Chondrocyte (in vitro differentiated cells): ENCODE results near the gene C2. TPM values are rescaled to one million over a fixed set of nuclear protein-coding genes. Genes with fewer than 3 reads are reported as not detected.

Source experiments
- DNase-seq: peaks from one replicate; pipeline ENCODE4 v3.0.0; 2021; ENCODE audit warnings: mixed read lengths, low spot score
- H3K27ac Mint-ChIP-seq: one replicate; pipeline ENCODE4 v1.8.0; 2021; ENCODE audit warnings: mild to moderate bottlenecking, moderate library complexity, mixed read lengths; ENCODE audit not compliant: unreplicated experiment
- H3K27me3 Mint-ChIP-seq: 2 replicates; pipeline ENCODE4 v1.8.0; 2021; ENCODE audit warnings: low read depth, mixed read lengths
- H3K36me3 Mint-ChIP-seq: 2 replicates; pipeline ENCODE4 v1.8.0; 2021; ENCODE audit warnings: low read depth, mixed read lengths
- H3K4me1 Mint-ChIP-seq: 2 replicates; pipeline ENCODE4 v1.8.0; 2021; ENCODE audit warnings: low read depth, mild to moderate bottlenecking, mixed read lengths
- H3K4me3 Mint-ChIP-seq: one replicate; pipeline ENCODE4 v1.8.0; 2021; ENCODE audit warnings: mild to moderate bottlenecking, moderate library complexity, mixed read lengths; ENCODE audit not compliant: unreplicated experiment
- H3K9me3 Mint-ChIP-seq: 2 replicates; pipeline ENCODE4 v1.8.0; 2021; ENCODE audit warnings: low read depth, mixed read lengths
- total RNA-seq: library from RNA; stranded (reverse); gene quantifications from 3 replicates; pipeline ENCODE4 v1.2.1, GENCODE V29; 2021
- TF ChIP-seq, protein P1 (sequence below): fragments of 200-600 bp; sonication (generic); IDR thresholded peaks from 2 replicates; pipeline ENCODE4 v1.5.0; 2021; ENCODE audit warnings: antibody characterized with exemption, mild to moderate bottlenecking, moderate library complexity

The C2 gene
- total RNA-seq, 1 donor from 2014 or later, result 0.52 TPM

DNA sequence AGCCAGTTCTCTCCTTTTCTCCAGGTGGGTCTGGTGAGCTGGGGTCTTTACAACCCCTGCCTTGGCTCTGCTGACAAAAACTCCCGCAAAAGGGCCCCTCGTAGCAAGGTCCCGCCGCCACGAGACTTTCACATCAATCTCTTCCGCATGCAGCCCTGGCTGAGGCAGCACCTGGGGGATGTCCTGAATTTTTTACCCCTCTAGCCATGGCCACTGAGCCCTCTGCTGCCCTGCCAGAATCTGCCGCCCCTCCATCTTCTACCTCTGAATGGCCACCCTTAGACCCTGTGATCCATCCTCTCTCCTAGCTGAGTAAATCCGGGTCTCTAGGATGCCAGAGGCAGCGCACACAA, 17.6 kb downstream of the C2 start:
- TF ChIP-seq, protein P1, sequence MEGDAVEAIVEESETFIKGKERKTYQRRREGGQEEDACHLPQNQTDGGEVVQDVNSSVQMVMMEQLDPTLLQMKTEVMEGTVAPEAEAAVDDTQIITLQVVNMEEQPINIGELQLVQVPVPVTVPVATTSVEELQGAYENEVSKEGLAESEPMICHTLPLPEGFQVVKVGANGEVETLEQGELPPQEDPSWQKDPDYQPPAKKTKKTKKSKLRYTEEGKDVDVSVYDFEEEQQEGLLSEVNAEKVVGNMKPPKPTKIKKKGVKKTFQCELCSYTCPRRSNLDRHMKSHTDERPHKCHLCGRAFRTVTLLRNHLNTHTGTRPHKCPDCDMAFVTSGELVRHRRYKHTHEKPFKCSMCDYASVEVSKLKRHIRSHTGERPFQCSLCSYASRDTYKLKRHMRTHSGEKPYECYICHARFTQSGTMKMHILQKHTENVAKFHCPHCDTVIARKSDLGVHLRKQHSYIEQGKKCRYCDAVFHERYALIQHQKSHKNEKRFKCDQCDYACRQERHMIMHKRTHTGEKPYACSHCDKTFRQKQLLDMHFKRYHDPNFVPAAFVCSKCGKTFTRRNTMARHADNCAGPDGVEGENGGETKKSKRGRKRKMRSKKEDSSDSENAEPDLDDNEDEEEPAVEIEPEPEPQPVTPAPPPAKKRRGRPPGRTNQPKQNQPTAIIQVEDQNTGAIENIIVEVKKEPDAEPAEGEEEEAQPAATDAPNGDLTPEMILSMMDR, result no peak

DNA sequence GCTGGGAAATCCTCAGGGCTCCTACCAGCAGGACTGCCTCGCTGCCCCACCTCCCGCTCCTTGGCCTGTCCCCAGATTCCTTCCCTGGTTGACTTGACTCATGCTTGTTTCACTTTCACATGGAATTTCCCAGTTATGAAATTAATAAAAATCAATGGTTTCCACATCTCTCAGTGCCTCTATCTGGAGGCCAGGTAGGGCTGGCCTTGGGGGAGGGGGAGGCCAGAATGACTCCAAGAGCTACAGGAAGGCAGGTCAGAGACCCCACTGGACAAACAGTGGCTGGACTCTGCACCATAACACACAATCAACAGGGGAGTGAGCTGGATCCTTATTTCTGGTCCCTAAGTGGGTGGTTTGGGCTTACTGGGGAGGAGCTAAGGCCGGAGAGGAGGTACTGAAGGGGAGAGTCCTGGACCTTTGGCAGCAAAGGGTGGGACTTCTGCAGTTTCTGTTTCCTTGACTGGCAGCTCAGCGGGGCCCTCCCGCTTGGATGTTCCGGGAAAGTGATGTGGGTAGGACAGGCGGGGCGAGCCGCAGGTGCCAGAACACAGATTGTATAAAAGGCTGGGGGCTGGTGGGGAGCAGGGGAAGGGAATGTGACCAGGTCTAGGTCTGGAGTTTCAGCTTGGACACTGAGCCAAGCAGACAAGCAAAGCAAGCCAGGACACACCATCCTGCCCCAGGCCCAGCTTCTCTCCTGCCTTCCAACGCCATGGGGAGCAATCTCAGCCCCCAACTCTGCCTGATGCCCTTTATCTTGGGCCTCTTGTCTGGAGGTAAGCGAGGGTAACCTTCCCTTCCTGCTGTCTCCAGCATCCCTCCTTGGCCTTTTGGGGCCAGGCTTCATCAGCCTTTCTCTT, 18.2 kb downstream of the C2 start, which contains the start of gene CFB:
TSS of gene CFB (plus strand) at position 589 of the 863 bp plus-strand sequence. CDS start at position 716, 127 bp downstream.
- Mint-ChIP-seq H3K9me3 (no peaks in the 10 kb centered on the region), H3K36me3 (peaks cover 2% of the 10 kb centered on the region), H3K4me1 (peaks cover 24% of the 10 kb centered on the region), H3K4me3 (peak within 1 kb of the TSS; percentile 49), H3K27ac (peak within 1 kb of the TSS; percentile 95), H3K27me3 (peaks cover 3% of the 10 kb centered on the region)
- TF ChIP-seq, protein P1, result no peak
- no peak for DNase-seq

More for the DNA sequence above, 17.6 kb downstream of the C2 start:
- Mint-ChIP-seq H3K4me1 (peaks cover 30% of the 10 kb centered on the region), H3K27me3 (peaks cover 3% of the 10 kb centered on the region), H3K4me3 (no peak overlapping the region), H3K36me3 (peaks cover 2% of the 10 kb centered on the region), H3K27ac (peak overlapping the region; percentile 95), H3K9me3 (no peaks in the 10 kb centered on the region)
- no peak for DNase-seq

DNA sequence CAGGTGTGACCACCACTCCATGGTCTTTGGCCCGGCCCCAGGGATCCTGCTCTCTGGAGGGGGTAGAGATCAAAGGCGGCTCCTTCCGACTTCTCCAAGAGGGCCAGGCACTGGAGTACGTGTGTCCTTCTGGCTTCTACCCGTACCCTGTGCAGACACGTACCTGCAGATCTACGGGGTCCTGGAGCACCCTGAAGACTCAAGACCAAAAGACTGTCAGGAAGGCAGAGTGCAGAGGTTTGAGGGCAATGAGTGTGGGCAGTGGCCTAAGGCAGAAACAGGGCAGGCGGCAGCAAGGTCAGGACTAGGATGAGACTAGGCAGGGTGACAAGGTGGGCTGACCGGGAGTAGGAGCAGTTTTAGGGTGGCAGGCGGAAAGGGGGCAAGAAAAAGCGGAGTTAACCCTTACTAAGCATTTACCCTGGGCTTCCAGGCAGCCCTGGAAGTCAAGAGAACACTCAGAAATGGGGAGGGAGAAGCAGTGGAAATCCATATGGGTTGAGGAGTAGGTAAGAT, 18.9 kb downstream of the C2 start:
- DNase-seq, result peak; percentile 64
- Mint-ChIP-seq H3K36me3 (peaks cover 5% of the 10 kb centered on the region), H3K9me3 (no peaks in the 10 kb centered on the region), H3K27ac (peak overlapping the region; percentile 49), H3K4me1 (peaks cover 18% of the 10 kb centered on the region), H3K4me3 (no peak overlapping the region), H3K27me3 (peaks cover 3% of the 10 kb centered on the region)
- TF ChIP-seq, protein P1, result no peak

DNA sequence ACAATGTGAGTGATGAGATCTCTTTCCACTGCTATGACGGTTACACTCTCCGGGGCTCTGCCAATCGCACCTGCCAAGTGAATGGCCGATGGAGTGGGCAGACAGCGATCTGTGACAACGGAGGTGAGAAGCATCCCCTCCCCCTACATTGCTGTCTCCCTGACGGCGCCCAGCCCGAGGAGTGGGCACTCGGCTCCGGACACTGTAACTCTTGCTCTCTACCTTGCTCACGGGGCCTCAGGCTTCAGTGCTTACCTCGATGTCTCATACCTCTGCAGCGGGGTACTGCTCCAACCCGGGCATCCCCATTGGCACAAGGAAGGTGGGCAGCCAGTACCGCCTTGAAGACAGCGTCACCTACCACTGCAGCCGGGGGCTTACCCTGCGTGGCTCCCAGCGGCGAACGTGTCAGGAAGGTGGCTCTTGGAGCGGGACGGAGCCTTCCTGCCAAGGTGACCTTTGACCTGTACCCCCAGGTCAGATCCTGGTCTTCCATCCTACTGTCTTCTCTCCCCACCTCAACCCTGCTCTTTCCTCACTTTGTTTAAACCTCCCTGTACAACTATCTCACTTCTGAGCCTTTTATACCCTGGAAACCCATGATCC, 19.7 kb downstream of the C2 start:
- peak; percentile 69 for DNase-seq
- TF ChIP-seq, protein P1, result no peak
- no peak overlapping the region for H3K27ac Mint-ChIP-seq
- H3K36me3 Mint-ChIP-seq, result peaks cover 5% of the 10 kb centered on the region
- no peaks in the 10 kb centered on the region for H3K9me3 Mint-ChIP-seq
- no peak overlapping the region for H3K4me3 Mint-ChIP-seq
- peaks cover 3% of the 10 kb centered on the region for H3K27me3 Mint-ChIP-seq
- H3K4me1 Mint-ChIP-seq, result peaks cover 17% of the 10 kb centered on the region

DNA sequence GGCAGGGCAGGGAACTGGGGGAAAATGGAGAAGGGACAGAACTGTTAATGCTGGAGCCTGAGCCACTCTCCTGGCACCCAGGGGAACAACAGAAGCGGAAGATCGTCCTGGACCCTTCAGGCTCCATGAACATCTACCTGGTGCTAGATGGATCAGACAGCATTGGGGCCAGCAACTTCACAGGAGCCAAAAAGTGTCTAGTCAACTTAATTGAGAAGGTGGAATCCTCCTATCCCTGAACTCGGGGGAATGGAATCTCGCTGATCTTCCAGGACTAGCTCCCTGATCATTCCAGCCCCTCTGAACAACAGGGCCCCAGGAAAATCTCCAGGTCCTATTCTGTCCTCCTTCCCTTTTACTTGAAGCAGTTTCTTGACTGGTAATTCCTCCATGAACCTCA, 20.3 kb downstream of the C2 start:
- TF ChIP-seq, protein P1, result no peak
- H3K4me3 Mint-ChIP-seq, result no peak overlapping the region
- H3K9me3 Mint-ChIP-seq, result no peaks in the 10 kb centered on the region
- DNase-seq, result no peak
- H3K36me3 Mint-ChIP-seq, result peaks cover 6% of the 10 kb centered on the region
- H3K27me3 Mint-ChIP-seq, result no peaks in the 10 kb centered on the region
- peaks cover 17% of the 10 kb centered on the region for H3K4me1 Mint-ChIP-seq
- no peak overlapping the region for H3K27ac Mint-ChIP-seq
